Vagina (tissue), 2 donors: ENCODE results near the gene MOGAT3. TPM values are rescaled to one million over a fixed set of nuclear protein-coding genes. Genes with fewer than 3 reads are reported as not detected.
A peak's percentile ranks its signal among the peaks of the same experiment; 100 is the strongest.

Experiments used
- DNase-seq, 2 donors: peaks; one replicate each; pipeline ENCODE4 v3.0.0-alpha.2; 2017; ENCODE audit errors: extremely low spot score in 2 of 2
- H3K27ac ChIP-seq: fragments of 200-600 bp; sonication (generic); one replicate; pipeline ENCODE4 v1.5.1; 2019
- H3K27me3 ChIP-seq: fragments of 200-600 bp; sonication (generic); one replicate; pipeline ENCODE4 v1.5.1; 2019
- H3K36me3 ChIP-seq, 2 donors: fragments of 200-600 bp; sonication (generic); one replicate each; pipeline ENCODE4 v1.5.1; 2017 to 2019
- H3K4me1 ChIP-seq: fragments of 200-600 bp; sonication (generic); one replicate; pipeline ENCODE4 v1.5.1; 2019
- H3K4me3 ChIP-seq, 2 donors: fragments of 200-600 bp; sonication (generic); 1 replicate in 1 of 2; 2 replicates in 1 of 2; pipeline ENCODE4 v1.5.1; 2016 to 2019
- H3K9me3 ChIP-seq: fragments of 200-600 bp; sonication (generic); one replicate; pipeline ENCODE4 v1.5.1; 2019
- POLR2A ChIP-seq, 2 donors: fragments of 450-650 bp; IDR thresholded peaks; one replicate each; pipeline ENCODE4 v1.6.1; 2017; ENCODE audit warnings: antibody characterized with exemption in 2 of 2, mild to moderate bottlenecking in 2 of 2, moderate library complexity in 2 of 2
- POLR2AphosphoS5 ChIP-seq, 2 donors: sonication (generic); formaldehyde crosslinking; IDR thresholded peaks; one replicate each; pipeline ENCODE4 v1.9.0; 2017; ENCODE audit warnings: antibody characterized with exemption in 2 of 2, mild to moderate bottlenecking in 2 of 2, low read depth in 1 of 2; ENCODE audit not compliant: insufficient read depth in 1 of 2
- intact Hi-C: fragments of 100-400 bp; cut with DNase I; formaldehyde crosslinking; loops from one replicate; pipeline ENCODE4 v1.15.1; 2023
- total RNA-seq: library from RNA; depleted of rRNA; stranded (reverse); fragments of >200 nt; gene quantifications from one replicate; pipeline ENCODE4 v1.2.3, GENCODE V29; 2016
- TF ChIP-seq, protein P1 (sequence below), 3 experiments: fragments of 450-650 bp in 2 of 3; fragments of 200-600 bp in 1 of 3; sonication (generic) in 1 of 3; IDR thresholded peaks; one replicate each; pipeline ENCODE4 v1.5.1; 2017 to 2019; ENCODE audit warnings: antibody characterized with exemption in 3 of 3, mild to moderate bottlenecking in 2 of 3, moderate library complexity in 2 of 3

MOGAT3 gene
- total RNA-seq, 1 donor from 2014 or later = not detected

GRCh38 chr7:101166648-101166908, 34.3 kb downstream of the MOGAT3 start:
- intact Hi-C loops = no loop called here
- TF ChIP-seq POLR2A (IDR thresholded peaks at IDR 0.05) = no peak
- TF ChIP-seq, protein P1, sequence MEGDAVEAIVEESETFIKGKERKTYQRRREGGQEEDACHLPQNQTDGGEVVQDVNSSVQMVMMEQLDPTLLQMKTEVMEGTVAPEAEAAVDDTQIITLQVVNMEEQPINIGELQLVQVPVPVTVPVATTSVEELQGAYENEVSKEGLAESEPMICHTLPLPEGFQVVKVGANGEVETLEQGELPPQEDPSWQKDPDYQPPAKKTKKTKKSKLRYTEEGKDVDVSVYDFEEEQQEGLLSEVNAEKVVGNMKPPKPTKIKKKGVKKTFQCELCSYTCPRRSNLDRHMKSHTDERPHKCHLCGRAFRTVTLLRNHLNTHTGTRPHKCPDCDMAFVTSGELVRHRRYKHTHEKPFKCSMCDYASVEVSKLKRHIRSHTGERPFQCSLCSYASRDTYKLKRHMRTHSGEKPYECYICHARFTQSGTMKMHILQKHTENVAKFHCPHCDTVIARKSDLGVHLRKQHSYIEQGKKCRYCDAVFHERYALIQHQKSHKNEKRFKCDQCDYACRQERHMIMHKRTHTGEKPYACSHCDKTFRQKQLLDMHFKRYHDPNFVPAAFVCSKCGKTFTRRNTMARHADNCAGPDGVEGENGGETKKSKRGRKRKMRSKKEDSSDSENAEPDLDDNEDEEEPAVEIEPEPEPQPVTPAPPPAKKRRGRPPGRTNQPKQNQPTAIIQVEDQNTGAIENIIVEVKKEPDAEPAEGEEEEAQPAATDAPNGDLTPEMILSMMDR (IDR thresholded peaks at IDR 0.05) = no peak
- TF ChIP-seq POLR2AphosphoS5 (IDR thresholded peaks at IDR 0.05; ENCODE audit: insufficient read depth in 1 of 2, low read depth in 1 of 2) = no peak
- no peaks in the 10 kb centered on the region for H3K36me3 ChIP-seq
- no peak overlapping the region for H3K4me3 ChIP-seq
- peaks cover 8% of the 10 kb centered on the region for H3K27me3 ChIP-seq
- H3K9me3 ChIP-seq = no peaks in the 10 kb centered on the region
- no peak for DNase-seq
- no peak overlapping the region for H3K27ac ChIP-seq
- H3K4me1 ChIP-seq = peaks cover 47% of the 10 kb centered on the region

- TF ChIP-seq, protein P1 (IDR thresholded peaks at IDR 0.05) = no peak
- Histone ChIP-seq H3K27ac (no peak overlapping the region), H3K4me1 (peaks cover 47% of the 10 kb centered on the region)
These were observed 34.7 kb downstream of the MOGAT3 start for GRCh38 chr7:101165958-101166647.

DNA sequence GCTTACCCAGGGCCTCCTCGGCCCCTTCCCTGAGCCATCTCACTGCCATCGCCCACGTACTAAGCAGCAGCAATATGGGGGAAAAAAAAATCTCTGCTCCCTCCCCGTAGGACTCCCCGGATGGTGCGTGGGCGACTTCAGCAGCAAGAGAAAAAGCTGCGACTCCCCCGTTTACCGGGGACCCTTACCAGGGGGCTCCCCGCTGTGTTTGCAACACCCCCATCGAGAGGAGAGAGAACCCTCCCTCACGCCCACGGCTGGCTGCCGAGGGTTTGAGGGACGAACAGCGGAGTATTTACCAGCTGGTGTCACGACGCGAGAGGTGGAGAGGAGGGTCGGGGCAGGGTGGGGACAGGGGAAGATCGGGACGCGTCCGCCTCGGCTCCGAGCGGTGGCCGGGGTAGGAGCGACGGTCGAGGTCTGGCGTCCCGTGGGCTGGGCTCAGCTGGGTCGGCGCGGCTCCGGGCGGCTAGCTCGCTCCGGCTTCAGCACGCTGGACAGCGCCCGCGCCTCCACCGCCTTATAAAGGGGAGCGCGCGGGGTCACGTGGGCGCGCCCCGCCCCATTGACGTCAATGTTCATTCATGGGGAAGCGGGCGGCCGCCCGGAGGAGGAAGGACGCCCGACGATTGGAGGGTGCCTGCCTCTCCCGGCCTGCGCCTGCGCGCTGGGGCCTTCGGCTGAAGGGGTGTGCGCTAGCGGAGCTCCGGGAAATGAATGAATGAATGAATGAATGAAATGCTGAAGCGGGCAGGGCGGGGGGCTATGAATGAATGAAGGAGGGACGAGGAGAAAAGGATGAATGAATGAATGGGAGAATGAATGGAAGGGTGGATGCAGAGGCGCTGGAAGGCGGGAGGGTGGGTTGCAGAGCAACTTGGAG, 35.5 kb downstream of the MOGAT3 start, which contains the start of gene VGF:
Gene VGF, minus strand, starts transcription at position 495 of the 883 bp plus-strand sequence. CDS start 726 bp downstream, outside the sequence.
- TF ChIP-seq, protein P1 (IDR thresholded peaks at IDR 0.05) = no peak
- peak; percentile 54 to 86 for TF ChIP-seq POLR2AphosphoS5 (IDR thresholded peaks at IDR 0.05; ENCODE audit: insufficient read depth in 1 of 2, low read depth in 1 of 2)
- H3K27ac ChIP-seq = no peak within 1 kb of the TSS
- H3K4me3 ChIP-seq = peak within 1 kb of the TSS in 1 of 2 donors; percentile 7
- intact Hi-C loops = no loop called here
- peaks cover 0 to 5% of the 10 kb centered on the region in 2 donors for H3K36me3 ChIP-seq
- DNase-seq = no peak
- peaks cover 47% of the 10 kb centered on the region for H3K4me1 ChIP-seq
- H3K27me3 ChIP-seq = peaks cover 8% of the 10 kb centered on the region
- H3K9me3 ChIP-seq = no peaks in the 10 kb centered on the region

More at GRCh38 chr7:101165958-101166647, 34.7 kb downstream of the MOGAT3 start:
- no peak for DNase-seq
- Histone ChIP-seq H3K4me3 (peak overlapping the region in 1 of 2 donors; percentile 7), H3K27me3 (peaks cover 8% of the 10 kb centered on the region), H3K36me3 (no peaks in the 10 kb centered on the region), H3K9me3 (no peaks in the 10 kb centered on the region)
- intact Hi-C loops = no loop called here

DNA sequence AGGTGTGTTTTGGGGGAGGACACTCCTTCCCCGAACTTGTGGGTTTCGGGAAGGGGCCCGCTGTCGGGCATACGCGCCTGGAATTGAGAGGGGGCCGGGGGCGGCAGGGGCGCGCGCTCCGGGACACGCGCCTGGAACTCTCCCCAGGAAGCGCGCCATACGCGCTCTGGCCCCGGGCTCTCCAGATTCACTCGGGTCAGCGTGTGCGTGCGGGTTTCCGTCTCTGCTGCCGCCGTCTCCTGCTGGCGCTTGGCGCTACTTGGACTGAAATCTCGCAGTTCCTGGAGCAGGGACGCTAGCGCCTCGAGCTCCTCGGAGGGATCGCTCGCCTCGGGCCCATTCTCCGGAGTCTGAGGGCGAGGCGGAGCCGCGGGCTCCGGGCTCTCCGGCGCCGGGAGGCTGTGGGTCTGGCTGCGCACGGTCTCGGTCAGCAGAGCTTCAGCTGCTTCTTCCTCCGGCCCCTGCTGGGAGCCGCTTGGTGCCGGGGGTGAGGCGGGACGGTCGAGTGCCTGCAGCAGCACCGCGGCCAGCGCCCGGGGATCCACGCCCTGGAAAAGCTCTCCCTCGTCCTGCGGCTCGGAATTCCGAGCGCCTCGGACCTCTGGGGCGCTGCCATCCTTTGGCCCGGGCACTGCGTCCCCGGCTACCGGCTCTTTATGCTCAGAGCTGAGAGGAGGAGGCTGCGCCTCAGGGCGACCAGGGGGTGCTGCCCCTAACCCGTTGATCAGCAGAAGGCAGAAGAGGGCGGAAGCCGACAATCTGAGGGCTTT, 36.6 kb downstream of the MOGAT3 start:
- DNase-seq = no peak
- peaks cover 0 to 16% of the 10 kb centered on the region in 2 donors for H3K36me3 ChIP-seq
- TF ChIP-seq, protein P1 (IDR thresholded peaks at IDR 0.05) = no peak
- no peak for TF ChIP-seq POLR2AphosphoS5 (IDR thresholded peaks at IDR 0.05; ENCODE audit: insufficient read depth in 1 of 2, low read depth in 1 of 2)
- TF ChIP-seq POLR2A (IDR thresholded peaks at IDR 0.05) = no peak
- peaks cover 3% of the 10 kb centered on the region for H3K27me3 ChIP-seq
- H3K4me1 ChIP-seq = peaks cover 40% of the 10 kb centered on the region
- H3K27ac ChIP-seq = no peak overlapping the region
- intact Hi-C loops = no loop called here
- no peaks in the 10 kb centered on the region for H3K9me3 ChIP-seq
- H3K4me3 ChIP-seq = peak overlapping the region; percentile 25 to 47
